Heart left ventricle (tissue), 16 donors: ENCODE measurements around the gene SOD3. TPM values are rescaled to one million over a fixed set of nuclear protein-coding genes. Genes with fewer than 3 reads are reported as not detected.
A peak's percentile ranks its signal among the peaks of the same experiment; 100 is the strongest.

ENCODE experiments used
- ATAC-seq, 4 donors: fragments of 200-7000 bp; cut with Tn5 transposase; one replicate each; pipeline ENCODE4 v1.9.1; 2020 to 2022; ENCODE audit warnings: moderate library complexity in 4 of 4, mild to moderate bottlenecking in 3 of 4, moderate number of reproducible peaks in 1 of 4
- DNase-seq, 5 donors: peaks; one replicate each; pipeline ENCODE4 v3.0.0-alpha.2; 2020
- H3K27ac ChIP-seq, 12 donors: fragments of 200-600 bp; sonication (generic) in 4 of 12; one replicate each; pipeline versions ENCODE4 v1.5.0 to v1.8.0; 2016 to 2022; ENCODE audit warnings: mild to moderate bottlenecking in 2 of 12
- H3K27me3 ChIP-seq, 9 donors: fragments of 200-600 bp; sonication (generic) in 2 of 9; one replicate each; pipeline versions ENCODE4 v1.5.1 to v1.8.0; 2016 to 2022; ENCODE audit warnings: mild to moderate bottlenecking in 3 of 9
- H3K36me3 ChIP-seq, 9 donors: fragments of 200-600 bp; sonication (generic) in 2 of 9; one replicate each; pipeline versions ENCODE4 v1.5.0 to v1.8.0; 2018 to 2022; ENCODE audit warnings: mild to moderate bottlenecking in 2 of 9
- H3K4me1 ChIP-seq, 12 donors: fragments of 200-600 bp; sonication (generic) in 4 of 12; one replicate each; pipeline versions ENCODE4 v1.5.0 to v1.8.0; 2016 to 2022; ENCODE audit warnings: mild to moderate bottlenecking in 3 of 12
- H3K4me3 ChIP-seq, 12 donors: fragments of 200-600 bp; sonication (generic) in 4 of 12; one replicate each; pipeline versions ENCODE4 v1.5.0 to v1.8.0; 2017 to 2022; ENCODE audit warnings: mild to moderate bottlenecking in 9 of 12, moderate library complexity in 4 of 12
- H3K9me3 ChIP-seq, 12 donors: fragments of 200-600 bp; sonication (generic) in 4 of 12; one replicate each; pipeline versions ENCODE4 v1.5.0 to v1.8.0; 2016 to 2022; ENCODE audit warnings: mild to moderate bottlenecking in 1 of 12
- CTCF ChIP-seq, 12 donors: fragments of 200-600 bp; sonication (generic) in 4 of 12; IDR thresholded peaks; one replicate each; pipeline versions ENCODE4 v1.5.0 to v1.8.0; 2018 to 2022; ENCODE audit warnings: antibody characterized with exemption in 12 of 12, mild to moderate bottlenecking in 5 of 12
- POLR2A ChIP-seq, 2 donors: fragments of 450-650 bp; IDR thresholded peaks; one replicate each; pipeline ENCODE4 v1.6.1; 2017; ENCODE audit warnings: antibody characterized with exemption in 2 of 2, mild to moderate bottlenecking in 2 of 2, moderate library complexity in 2 of 2
- WGBS, 4 donors: extraction: QIAGEN DNeasy Blood & Tissue Kit in 2 of 4; methylation state at CpG; one replicate each; pipeline versions ENCODE4 v1.1.5 to v1.1.7; 2013 to 2018; 5-methylcytosine and 5-hydroxymethylcytosine counted together
- intact Hi-C, 10 donors: fragments of 100-400 bp; cut with DNase I; formaldehyde crosslinking; loops; one replicate each; pipeline versions ENCODE4 v1.11.1 to v1.14.2; 2022
- polyA plus RNA-seq, 2 donors: library from polyadenylated mRNA; stranded (reverse); fragments of 200-250 nt; gene quantifications; one replicate each; pipeline ENCODE4 v1.2.3, GENCODE V29; 2013
- total RNA-seq, 9 donors: library from RNA; depleted of rRNA in 2 of 9; stranded (reverse); fragments of >200 nt in 2 of 9; fragmentation: NEBNext Ultra II Directional in 3 of 9; extraction: Animal tissue kit (Norgen Biotek cat#: 25700) in 3 of 9; gene quantifications; one replicate each; pipeline versions ENCODE4 v1.1.0 to v1.2.4, GENCODE V29; 2016 to 2023
- donor health status: ischemic (EF 13 %, LVEDD 7.1; RV severe dilation, severe dysfunction).
- donor health status: healthy with polysubstance abuse.
- donor health status: DM: no; HTN: yes; CAD: no.
- donor health status: DM: no; HTN: no; CAD: no.
- donor health status: ischemic (EF 25% LVEDD 6.9; RV normal size, moderate dysfunction).
- donor health status: ischemic (EF 25% LVEDD 5.7; RV mildly dilated, moderate dysfunction).
- donor health status: healthy.
- donor health status: DM: yes; HTN: yes; CAD: no.
- donor health status: ischemic (EF 35%, LVEDD 5.7; RV mildly dilated, moderate dysfunction).
- donor health status: nonischemic (EF 11% LVEDD 7.7; RV severe dilation, severe dysfunction).
- donor health status: DM: yes; HTN: yes; CAD: no.
- donor health status: PGD.
- donor health status: ischemic (EF 29% LVEDD 5.4; RV normal size, mild dysfunction).
- donor health status: nonischemic (EF 23%, LVEDD 6.1; RV moderate dilation, normal function).

SOD3 gene
- total and polyA plus RNA-seq, 11 donors = 11.7 to 110 (median 37.6) TPM

GRCh38 chr4:24801136-24801855 lies 5.9 kb downstream of the SOD3 start:
- 52 to 59% (median 56%) methylated on average over 10 of the region's 10 CpGs for WGBS, 4 donors
- ATAC-seq = peak; percentile 22 to 45 (median 36)
- DNase-seq = peak in 1 of 5 donors; percentile 53
- peaks cover 0 to 33% (median 19%) of the 10 kb centered on the region in 12 donors for H3K4me1 ChIP-seq
- H3K4me3 ChIP-seq = peak overlapping the region in 8 of 12 donors; percentile 18 to 50 (median 34)
- H3K27me3 ChIP-seq = peaks cover 0 to 21% (median 6%) of the 10 kb centered on the region in 9 donors
- H3K27ac ChIP-seq = peak overlapping the region in 8 of 12 donors; percentile 7 to 62 (median 38)
- intact Hi-C loops = no loop called here
- H3K36me3 ChIP-seq = no peaks in the 10 kb centered on the region
- no peak for TF ChIP-seq POLR2A (IDR thresholded peaks at IDR 0.05)
- TF ChIP-seq CTCF (IDR thresholded peaks at IDR 0.05) = no peak
- no peaks in the 10 kb centered on the region for H3K9me3 ChIP-seq

GRCh38 chr4:24802648-24803047 lies 7.3 kb downstream of the SOD3 start:
- Histone ChIP-seq H3K9me3 (no peaks in the 10 kb centered on the region), H3K4me1 (peaks cover 0 to 33% (median 19%) of the 10 kb centered on the region in 12 donors), H3K27me3 (peaks cover 0 to 21% (median 6%) of the 10 kb centered on the region in 9 donors), H3K4me3 (no peak overlapping the region), H3K27ac (no peak overlapping the region), H3K36me3 (peaks cover 0 to 5% (median 0%) of the 10 kb centered on the region in 9 donors)
- intact Hi-C loops = no loop called here
- TF ChIP-seq POLR2A (IDR thresholded peaks at IDR 0.05) (no peak), CTCF (IDR thresholded peaks at IDR 0.05) (no peak)
- ATAC-seq (no peak), DNase-seq (no peak)
- 72 to 78% (median 77%) methylated on average over 6 of the region's 6 CpGs for WGBS, 4 donors

- ATAC-seq (peak in 2 of 4 donors; percentile 30 to 37), DNase-seq (no peak)
- no peaks in the 10 kb centered on the region for H3K9me3 ChIP-seq
- H3K36me3 ChIP-seq = peaks cover 0 to 18% (median 11%) of the 10 kb centered on the region in 9 donors
- no peak overlapping the region for H3K4me3 ChIP-seq
- peaks cover 0 to 29% (median 15%) of the 10 kb centered on the region in 12 donors for H3K4me1 ChIP-seq
- TF ChIP-seq POLR2A (IDR thresholded peaks at IDR 0.05) (no peak), CTCF (IDR thresholded peaks at IDR 0.05) (no peak)
- no peak overlapping the region for H3K27ac ChIP-seq
- intact Hi-C loops = no loop called here
- 72 to 85% (median 77%) methylated on average over 5 of the region's 5 CpGs for WGBS, 4 donors
- peaks cover 0 to 7% (median 0%) of the 10 kb centered on the region in 9 donors for H3K27me3 ChIP-seq
Measured at GRCh38 chr4:24805067-24805466, 9.7 kb downstream of the SOD3 start.

GRCh38 chr4:24805566-24805965 lies 10.2 kb downstream of the SOD3 start:
- WGBS, 4 donors = 77 to 89% (median 88%) methylated on average over 6 of the region's 6 CpGs
- Histone ChIP-seq H3K36me3 (peaks cover 0 to 18% (median 11%) of the 10 kb centered on the region in 9 donors), H3K9me3 (no peaks in the 10 kb centered on the region), H3K4me1 (peaks cover 0 to 25% (median 10%) of the 10 kb centered on the region in 12 donors), H3K27ac (no peak overlapping the region), H3K4me3 (no peak overlapping the region), H3K27me3 (peaks cover 0 to 2% (median 0%) of the 10 kb centered on the region in 9 donors)
- TF ChIP-seq CTCF (IDR thresholded peaks at IDR 0.05) = no peak
- TF ChIP-seq POLR2A (IDR thresholded peaks at IDR 0.05) = no peak
- no peak for ATAC-seq
- no peak for DNase-seq
- intact Hi-C loops = no loop called here
